Left ventricle myocardium superior (tissue), 1 donor: ENCODE measurements around the gene GCN1. TPM values are rescaled to one million over a fixed set of nuclear protein-coding genes. Genes with fewer than 3 reads are reported as not detected.
"Not testable (repeated sequence)": the region's sequence is repeated elsewhere in the genome, so short reads cannot be mapped to it uniquely, and the experiment has no call there.

Source experiments
- ATAC-seq: fragments of 200-7000 bp; cut with Tn5 transposase; one replicate; pipeline ENCODE4 v1.9.1; 2020; ENCODE audit warnings: mild to moderate bottlenecking, moderate library complexity
- DNase-seq: peaks from one replicate; pipeline ENCODE4 v3.0.0-alpha.2; 2020
- intact Hi-C: fragments of 100-400 bp; cut with micrococcal nuclease; formaldehyde crosslinking; loops from one replicate; pipeline ENCODE4 v1.11.0; 2022
- long read RNA-seq: library from polyadenylated mRNA; unstranded; transcript quantifications from one replicate; pipeline ENCODE4 v2.0.0, GENCODE V29; 2021
- total RNA-seq: library from RNA; stranded (reverse); fragmentation: NEBNext Ultra II Directional; extraction: Animal tissue kit (Norgen Biotek cat#: 25700); gene quantifications from one replicate; pipeline ENCODE4 v1.2.1, GENCODE V29; 2021
- donor health status: DM: no; HTN: yes; CAD: no; lungs with severe emphysema.

The GCN1 gene, protein sequence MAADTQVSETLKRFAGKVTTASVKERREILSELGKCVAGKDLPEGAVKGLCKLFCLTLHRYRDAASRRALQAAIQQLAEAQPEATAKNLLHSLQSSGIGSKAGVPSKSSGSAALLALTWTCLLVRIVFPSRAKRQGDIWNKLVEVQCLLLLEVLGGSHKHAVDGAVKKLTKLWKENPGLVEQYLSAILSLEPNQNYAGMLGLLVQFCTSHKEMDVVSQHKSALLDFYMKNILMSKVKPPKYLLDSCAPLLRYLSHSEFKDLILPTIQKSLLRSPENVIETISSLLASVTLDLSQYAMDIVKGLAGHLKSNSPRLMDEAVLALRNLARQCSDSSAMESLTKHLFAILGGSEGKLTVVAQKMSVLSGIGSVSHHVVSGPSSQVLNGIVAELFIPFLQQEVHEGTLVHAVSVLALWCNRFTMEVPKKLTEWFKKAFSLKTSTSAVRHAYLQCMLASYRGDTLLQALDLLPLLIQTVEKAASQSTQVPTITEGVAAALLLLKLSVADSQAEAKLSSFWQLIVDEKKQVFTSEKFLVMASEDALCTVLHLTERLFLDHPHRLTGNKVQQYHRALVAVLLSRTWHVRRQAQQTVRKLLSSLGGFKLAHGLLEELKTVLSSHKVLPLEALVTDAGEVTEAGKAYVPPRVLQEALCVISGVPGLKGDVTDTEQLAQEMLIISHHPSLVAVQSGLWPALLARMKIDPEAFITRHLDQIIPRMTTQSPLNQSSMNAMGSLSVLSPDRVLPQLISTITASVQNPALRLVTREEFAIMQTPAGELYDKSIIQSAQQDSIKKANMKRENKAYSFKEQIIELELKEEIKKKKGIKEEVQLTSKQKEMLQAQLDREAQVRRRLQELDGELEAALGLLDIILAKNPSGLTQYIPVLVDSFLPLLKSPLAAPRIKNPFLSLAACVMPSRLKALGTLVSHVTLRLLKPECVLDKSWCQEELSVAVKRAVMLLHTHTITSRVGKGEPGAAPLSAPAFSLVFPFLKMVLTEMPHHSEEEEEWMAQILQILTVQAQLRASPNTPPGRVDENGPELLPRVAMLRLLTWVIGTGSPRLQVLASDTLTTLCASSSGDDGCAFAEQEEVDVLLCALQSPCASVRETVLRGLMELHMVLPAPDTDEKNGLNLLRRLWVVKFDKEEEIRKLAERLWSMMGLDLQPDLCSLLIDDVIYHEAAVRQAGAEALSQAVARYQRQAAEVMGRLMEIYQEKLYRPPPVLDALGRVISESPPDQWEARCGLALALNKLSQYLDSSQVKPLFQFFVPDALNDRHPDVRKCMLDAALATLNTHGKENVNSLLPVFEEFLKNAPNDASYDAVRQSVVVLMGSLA (N-terminal part only)
- 33.3 TPM for total RNA-seq
- long read RNA-seq, partial matches to known transcripts, result 21 of 23 reads
- long read RNA-seq, other reads (novel, unspliced or antisense), result 2 of 23 reads

DNA sequence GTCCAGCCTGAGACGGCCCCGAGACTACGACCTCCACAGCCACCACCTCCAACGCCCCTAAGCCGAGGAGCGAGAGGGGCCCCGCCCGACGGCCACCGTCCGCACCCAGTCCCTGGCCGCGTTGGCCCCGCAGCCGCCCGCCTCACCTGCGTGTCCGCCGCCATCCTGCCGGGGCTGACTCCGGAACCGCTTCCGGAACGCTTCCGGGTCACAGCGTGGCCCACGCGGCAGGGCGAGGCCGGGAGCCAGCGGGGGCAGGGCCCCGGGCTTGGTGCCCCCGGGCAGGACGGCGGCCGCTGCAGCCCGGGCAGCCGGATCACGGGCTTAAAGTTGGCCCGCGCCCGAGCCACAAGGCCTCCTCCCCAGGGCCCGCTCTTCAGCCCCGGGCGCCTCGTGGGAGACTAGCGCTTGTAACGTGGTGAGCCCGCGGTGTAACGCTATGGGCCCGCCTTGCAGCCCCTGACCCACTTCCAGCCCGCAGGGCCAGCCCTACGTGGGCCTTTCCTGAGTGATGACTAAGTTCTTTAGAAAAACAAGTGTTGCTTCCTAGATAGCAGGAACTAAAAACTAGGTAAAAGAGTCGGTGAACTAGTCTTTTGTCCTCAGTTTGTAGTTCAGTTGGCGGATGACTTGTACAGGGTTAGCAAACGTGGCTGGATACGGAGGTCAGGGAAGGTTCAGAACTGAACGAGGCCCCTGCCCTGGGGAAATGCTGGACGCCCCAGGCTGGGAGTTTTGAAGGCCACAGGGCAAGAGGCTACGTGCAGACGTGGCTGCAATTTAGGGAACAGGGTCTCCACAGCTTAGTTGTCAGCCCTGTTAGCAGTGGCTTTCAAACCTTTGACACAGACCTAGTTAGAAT is at the start of gene GCN1:
Gene GCN1 (minus strand): TSS at position 182 of the 862 bp plus-strand sequence. CDS start 18 bp downstream, at position 164.
- DNase-seq, result peak; percentile 92
- peak; percentile 97 for ATAC-seq
- intact Hi-C loops, result no loop called here

DNA sequence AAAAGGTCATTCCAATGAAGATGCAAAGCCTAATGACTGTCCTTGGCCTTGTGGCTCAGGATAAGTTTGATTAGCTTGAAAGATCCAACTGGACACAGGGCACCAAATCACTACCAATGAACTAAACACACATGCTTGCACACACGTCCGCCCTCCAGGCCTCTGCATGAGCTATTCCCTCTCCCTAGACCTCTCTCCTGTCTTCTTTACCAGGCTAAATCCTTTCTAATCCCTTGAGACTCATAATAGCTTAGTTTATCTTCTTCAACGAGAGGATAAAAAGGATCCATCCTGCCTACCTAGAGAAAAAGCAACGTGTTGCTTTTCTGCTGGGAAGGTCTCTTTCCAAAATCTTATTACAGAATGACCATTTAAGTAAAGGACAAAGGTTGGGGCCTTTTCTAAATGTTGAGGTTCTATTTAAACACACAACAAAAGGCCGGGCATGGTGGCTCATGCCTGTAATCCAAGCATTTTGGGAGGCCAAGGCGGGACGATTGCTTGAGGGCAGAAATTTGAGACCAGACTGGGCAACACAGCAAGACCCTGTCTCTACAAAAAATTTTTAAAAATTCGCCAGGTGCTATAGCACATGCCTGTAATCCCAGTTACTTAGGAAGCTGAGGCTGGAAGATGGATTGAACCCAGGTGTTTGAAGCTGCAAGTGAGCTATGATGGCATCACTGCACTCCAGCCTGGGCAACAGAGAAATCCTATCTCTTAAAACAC is 48.6 kb upstream of the GCN1 start:
- no peak for DNase-seq
- no peak for ATAC-seq
- intact Hi-C loops, result no loop called here

DNA sequence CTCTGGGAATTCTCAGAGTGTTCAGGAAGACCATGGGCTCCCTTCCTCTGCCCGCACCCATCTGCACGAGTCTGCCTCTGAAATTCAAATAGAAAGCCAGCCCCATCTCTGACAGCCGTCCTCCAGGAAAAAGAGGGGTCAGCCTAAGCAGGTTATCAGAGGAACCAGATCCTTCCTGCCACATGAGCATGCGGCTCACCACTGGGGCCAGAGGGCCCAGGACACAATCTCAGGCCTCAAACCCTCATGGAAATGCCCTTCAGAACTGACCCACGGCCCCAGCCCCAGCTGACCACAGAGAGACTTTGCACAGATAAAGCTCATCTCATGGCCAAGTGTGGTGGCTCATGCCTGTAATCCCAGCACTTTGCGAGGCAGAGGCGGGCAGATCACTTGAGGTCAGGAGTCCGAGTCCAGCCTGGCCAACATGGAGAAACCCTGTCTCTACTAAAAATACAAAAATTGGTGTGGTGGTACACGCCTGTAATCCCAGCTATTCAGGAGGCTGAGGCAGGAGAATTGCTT is 47.8 kb upstream of the GCN1 start:
- ATAC-seq, result peak; percentile 37

DNA sequence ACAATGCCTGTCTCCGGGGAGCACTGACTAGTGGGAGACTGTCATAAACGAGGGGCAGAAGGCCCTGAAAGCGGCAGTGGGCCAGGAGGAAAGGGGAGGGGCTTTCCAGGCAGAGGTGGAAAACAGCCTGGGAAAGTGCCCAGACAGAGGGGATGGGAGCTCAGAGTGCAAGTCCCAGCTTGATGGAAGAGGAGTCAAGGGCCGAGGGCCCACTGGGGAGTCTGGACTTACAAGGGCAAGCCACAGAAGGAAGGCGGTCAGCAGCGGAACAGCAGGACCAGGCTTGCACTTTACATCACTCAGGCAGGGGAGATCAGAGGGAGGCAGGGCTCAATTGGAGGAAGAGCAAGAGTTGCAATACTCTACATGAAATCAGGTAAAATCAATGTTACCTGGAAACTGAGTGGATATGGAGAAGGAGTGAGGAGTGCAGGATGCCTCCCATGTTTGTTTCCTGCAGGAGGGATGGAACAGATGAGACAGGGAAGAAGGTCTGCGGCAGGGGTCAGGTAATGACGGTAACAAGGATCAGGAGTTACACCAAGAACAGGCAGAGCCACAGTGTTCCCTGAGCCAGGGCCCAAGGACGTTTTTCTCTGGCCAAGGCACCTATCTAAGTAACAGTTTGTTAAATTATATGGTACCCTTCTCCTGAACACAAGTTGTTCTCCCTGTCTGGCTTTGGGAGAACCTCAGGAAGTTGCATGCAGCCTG is 47.2 kb upstream of the GCN1 start:
- ATAC-seq, result no peak
- DNase-seq, result no peak
- intact Hi-C loops, result no loop called here

More for the DNA sequence above, 47.8 kb upstream of the GCN1 start:
- DNase-seq, result no peak
- intact Hi-C loops, result no loop called here

DNA sequence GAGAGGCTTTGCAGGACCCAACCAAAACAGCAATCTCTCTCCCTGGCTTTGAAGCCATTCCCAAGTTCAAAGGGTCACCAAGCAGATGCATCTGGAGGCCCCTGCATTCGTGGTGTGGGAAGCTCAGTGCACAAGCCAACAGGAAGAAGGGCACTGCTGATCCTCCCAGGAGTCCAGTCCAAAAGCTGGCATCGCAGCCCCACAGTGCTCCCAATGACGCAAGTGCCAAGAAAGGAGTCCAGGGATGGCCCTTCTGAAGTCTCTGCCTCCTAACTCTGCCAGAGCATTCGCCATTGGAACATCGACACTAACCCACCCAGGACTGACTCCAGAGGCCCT is 45.9 kb upstream of the GCN1 start:
- intact Hi-C loops, result no loop called here
- no peak for DNase-seq
- no peak for ATAC-seq

DNA sequence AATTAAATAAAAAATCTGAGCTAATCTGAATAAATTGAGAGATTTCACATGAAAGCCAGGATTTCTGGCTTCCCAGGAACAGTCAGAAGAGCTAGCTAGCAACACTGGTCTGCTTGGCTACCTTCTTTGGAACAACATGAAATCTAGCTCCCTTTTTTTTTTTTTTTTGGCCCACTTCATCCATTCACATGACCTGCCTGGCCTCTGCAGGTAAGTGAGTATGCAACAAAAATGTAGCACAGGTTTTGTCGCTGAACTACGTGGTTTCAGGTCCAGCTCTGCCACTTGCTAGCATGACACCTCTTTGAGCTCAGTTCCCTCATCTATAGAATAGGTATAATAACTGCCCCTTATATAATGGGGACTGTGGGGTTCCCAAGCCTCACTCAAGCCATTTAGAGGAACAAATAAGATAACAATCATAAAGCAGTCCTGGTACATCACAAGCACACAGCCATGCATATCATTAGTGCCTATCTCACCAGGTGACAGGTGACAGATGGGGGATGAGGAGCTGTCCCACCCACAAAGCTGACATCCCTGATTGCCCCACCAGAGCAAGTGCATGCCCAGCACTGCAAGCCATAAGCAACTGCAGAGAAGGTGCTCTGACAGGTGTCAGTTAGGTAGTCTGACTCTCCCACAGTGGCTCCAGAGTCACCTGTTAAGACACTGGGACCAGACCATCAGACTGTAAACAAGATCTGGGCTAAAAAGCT is 45.4 kb upstream of the GCN1 start:
- no peak for DNase-seq
- intact Hi-C loops, result no loop called here

DNA sequence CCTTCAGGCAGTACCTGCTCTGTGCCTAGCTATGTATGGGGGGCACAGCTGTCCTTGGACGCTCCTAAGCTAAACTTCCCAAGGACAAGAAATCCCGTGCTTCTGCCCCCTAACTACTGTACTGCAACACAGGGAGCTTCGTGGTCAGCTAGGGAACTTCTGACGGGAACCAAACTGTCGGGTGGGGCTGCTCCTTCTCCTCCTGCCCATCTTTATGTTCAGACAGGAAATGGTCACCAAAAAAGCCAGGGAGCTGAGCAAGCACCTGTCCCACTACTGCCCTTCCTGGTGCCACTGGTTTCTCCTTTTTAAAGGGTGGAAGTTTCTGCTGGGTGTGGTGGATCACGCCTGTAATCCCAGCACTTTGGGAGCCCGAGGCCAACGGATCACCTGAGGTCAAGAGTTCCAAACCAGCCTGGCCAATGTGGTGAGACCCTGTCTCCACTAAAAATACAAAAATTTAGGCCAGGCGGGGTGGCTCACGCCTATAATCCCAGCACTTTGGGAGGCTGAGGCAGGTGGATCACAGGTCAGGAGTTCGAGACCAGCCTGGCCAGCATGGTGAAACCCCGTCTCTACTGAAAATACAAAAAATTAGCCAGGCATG is 44.4 kb upstream of the GCN1 start:
- ATAC-seq (no peak), DNase-seq (no peak)
- intact Hi-C loops, result no loop called here

More for the DNA sequence above, 45.4 kb upstream of the GCN1 start:
- no peak for ATAC-seq

DNA sequence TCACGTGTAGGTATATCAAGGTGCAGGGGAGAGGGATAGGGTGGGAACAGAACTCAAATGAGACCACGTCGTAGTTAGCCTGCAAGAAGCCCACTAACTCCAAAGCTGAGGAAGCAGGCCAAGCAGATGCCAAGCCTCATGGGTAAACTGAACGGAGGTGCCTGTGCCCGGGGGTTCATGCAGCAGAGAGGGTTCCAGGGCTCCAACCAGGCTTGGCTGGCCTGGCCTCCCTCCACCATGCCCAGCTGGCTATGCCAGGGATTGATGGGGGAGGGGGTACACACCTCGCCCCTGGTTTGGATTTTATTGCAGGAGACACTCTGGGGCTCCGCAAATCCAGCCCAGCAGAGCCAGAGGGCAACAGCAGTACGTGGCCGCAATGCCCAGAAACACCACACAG is 43.7 kb upstream of the GCN1 start:
- intact Hi-C loops, result no loop called here
- ATAC-seq (no peak), DNase-seq (no peak)

DNA sequence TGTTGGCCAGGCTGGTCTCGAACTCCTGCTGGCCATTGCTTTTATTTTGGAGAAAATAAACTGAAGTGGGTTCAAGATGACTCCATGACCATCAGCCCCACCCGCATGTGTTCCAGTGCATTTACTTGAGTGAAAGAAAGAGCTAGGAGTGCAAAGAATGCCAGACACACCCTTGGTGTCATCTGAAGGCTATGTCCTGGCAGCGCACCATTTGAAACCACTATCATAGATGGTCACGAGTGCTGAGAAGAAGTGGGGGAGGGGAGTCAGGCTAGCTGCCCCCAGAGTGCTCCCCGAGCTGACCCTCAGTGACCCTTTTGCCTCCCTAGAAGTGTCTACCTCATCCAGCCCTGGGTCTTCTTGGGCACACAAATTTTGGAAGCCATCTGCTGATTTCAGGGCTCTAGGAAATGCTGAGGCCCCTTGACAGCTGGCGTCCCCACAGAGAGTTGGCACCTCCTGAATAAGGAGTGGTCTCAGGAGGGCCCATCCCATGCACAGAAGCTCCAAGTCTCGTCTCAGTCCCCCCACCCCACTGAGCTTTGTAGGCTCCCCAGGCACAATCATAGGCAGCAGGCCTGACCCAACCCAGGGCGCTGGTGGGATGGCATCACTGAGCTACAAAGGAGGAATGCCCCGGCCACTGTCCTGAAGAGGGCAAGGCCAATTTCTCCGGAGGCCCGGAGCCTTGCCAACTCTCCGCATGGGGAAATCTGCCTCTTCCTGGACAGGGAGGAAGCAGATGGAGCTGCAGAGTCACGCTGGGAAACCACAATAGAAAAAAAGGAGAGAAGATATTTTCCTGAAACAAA is 43.1 kb upstream of the GCN1 start:
- intact Hi-C loops, result no loop called here
- DNase-seq (peak; percentile 87), ATAC-seq (peak; percentile 8)

DNA sequence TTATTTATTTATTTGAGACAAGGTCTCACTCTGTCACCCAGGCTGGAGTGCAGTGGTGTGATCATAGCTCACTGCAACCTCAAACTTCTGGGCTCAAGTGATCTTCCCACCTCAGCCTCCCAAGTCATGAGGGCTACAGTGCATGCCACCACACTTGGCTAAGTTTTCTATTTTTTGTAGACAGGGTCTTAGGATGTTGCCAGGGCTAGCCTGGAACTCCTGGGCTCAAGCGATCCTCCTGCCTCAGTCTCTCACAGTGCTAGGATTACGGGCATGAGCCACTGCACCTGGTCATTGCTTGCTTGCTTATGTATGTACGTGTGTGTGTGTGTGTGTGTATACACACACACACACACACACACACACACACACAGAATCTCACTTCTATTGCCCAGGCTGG is 42.3 kb upstream of the GCN1 start:
- DNase-seq, intact Hi-C loops, ATAC-seq: not testable (repeated sequence)

DNA sequence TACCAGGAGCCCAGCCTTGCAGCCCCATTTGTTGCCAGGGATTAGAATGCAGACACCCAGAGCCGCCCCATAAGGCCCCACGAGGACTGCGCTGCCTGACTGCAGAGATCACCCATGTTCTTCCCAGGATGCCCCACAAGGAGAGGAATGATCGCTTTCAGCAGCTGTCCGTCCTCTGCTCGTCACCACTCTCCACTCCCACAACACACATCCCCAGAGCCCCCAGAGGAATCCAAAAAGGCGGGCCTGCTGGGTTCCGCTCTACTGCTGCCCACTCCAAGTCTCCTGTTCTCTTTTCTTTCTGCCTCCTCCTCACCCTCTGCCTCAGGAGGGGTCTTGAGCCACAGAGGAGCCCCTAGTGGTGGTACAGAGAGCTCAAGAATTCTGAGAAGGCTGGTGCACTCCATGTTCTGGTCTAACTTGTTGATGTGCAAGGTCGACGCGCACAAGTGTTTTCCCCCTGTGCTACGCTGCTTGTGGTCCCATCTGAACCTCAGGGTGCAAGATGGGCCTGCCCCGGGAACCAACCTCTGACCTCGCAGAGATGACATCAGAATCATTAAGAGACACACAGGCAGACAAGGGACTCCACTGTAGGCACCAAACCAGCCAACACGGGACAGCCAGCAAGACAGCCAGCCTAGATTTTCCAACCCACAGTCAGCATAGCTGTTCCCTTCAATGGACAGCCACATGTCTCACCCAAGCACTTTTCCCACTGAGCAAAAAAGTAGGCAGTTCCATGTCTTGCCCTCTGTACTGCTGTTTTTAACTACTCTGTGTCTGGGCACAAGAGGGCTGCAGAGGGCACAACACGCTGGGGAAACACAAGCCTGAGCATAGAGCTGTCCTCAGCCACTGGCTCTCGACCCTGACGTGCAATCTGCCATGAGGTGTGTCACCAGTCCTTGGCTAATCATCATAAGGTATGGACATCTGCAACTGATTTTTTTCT is 41.1 kb upstream of the GCN1 start:
- intact Hi-C loops, result no loop called here
- no peak for DNase-seq
- ATAC-seq, result peak; percentile 3

DNA sequence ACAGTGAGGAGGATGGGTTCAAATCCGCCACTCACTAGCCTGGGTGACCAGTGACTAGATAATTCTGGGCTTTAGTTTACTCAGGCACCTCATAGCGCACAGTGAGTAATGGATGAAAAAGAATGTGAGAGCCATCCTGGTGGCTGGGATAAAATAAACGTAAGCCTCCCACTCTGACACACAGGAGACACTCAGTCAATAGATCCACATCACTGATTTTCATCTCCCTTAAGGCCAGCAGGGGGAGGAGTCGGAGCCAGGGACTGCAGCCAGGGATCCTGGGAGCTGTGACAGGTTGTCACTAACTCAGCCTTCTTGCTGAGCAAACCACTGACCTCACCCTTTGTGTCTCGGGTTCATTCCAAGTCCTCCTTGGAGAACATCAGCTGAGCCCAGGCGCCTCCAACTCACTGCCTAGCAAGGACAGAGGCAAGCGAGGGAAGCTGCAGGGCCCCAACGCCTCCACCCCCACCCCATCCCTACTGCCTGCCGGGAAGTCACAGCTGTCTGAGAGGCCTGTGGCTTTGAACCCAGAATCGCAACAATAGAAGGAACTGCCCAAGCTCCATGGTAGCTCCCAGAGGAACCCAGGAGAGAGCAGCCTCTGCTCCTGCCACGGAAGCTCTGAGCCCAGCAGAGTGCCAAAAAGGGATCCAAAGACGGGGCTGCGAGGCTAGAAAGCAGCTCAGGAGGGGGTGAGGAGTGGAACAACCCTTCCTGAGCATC is 40.3 kb upstream of the GCN1 start:
- intact Hi-C loops, result no loop called here
- DNase-seq (peak; percentile 89), ATAC-seq (peak; percentile 76)

DNA sequence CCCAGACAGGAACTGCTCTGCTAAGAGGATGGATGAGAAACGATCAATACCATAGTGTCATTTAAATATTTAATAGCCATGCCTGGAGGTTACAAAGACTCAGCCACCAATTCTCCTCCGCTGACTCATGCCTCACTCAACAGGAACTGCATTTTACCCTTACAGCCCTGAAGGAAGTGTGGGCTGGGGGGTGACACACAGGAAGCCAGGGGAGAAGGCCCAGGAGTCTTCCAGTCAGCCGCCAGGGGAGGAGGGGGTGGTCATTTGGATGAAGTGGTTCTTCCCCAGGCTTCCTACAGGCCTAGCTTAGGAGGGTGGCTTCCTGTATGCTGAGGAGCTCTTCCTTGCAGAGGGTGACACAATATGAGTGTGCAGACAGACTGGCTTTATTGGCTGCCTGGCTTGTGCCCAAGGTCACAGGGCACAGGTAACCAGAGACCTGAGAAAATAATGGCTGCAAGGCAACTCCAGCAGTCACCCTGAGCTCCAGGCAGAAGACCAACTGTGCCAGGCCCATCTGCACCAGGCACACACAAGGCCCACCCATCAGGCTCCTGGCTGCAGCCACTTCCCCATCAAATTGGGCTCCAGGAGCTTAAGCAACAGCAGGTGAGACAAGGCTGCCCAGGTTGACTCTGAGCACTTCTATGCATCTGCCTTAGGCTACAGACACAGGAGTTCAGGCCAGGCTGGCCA is 36.9 kb upstream of the GCN1 start:
- DNase-seq (peak; percentile 44), ATAC-seq (no peak)
- intact Hi-C loops, result no loop called here
